ENCODE results near the gene OTUD1. TPM values are rescaled to one million over a fixed set of nuclear protein-coding genes. Genes with fewer than 3 reads are reported as not detected.

Gene OTUD1
- total and polyA plus RNA-seq, 12 donors, result 4.8 to 31.1 (median 15.1) TPM

- no peak for DNase-seq
- TF ChIP-seq POLR2A (IDR thresholded peaks at IDR 0.05) (no peak), CTCF (IDR thresholded peaks at IDR 0.05) (no peak)
- no peak overlapping the region for H3K4me3 ChIP-seq
- no peaks in the 10 kb centered on the region for H3K36me3 ChIP-seq (replicated peaks in 1 of 2)
- H3K9me3 ChIP-seq (replicated peaks in 1 of 3), result no peaks in the 10 kb centered on the region
- no peaks in the 10 kb centered on the region for H3K4me1 ChIP-seq (replicated peaks in 1 of 2)
- intact Hi-C loops (cut with DNase I), result no loop called here
- H3K27me3 ChIP-seq, result no peaks in the 10 kb centered on the region
- H3K27ac ChIP-seq, result no peak overlapping the region
- WGBS, 4 donors, result 69 to 100% (median 96%) methylated on average over 2 of the region's 2 CpGs
These were observed 35.2 kb downstream of the OTUD1 start for GRCh38 chr10:23474081-23474480.

DNA sequence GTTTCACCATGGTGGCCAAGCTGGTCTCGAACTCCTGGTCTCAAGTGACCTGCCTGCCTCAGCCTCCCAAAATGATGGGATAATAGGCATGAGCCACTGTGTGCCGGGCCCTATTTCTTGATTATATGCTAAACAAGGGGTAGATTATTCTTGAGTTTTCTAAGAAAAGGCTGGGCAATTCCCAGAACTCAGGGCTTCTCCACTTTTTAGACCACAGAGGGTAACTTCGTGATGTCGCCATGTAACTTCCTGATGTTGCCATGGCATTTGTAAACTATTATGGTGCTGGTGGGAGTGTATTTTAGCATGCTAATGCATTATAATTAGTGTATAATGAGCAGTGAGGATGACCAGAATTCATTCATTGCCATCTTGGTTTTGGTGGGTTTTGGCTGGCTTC lies 35.8 kb downstream of the OTUD1 start:
- no peak overlapping the region for H3K4me3 ChIP-seq
- H3K9me3 ChIP-seq (replicated peaks in 1 of 3), result no peaks in the 10 kb centered on the region
- no peak for DNase-seq
- no peak overlapping the region for H3K27ac ChIP-seq
- H3K27me3 ChIP-seq, result no peaks in the 10 kb centered on the region
- 84 to 100% (median 98%) methylated on average over 2 to 4 of the region's 4 CpGs for WGBS, 4 donors
- H3K36me3 ChIP-seq (replicated peaks in 1 of 2), result no peaks in the 10 kb centered on the region
- no peaks in the 10 kb centered on the region for H3K4me1 ChIP-seq (replicated peaks in 1 of 2)
- no peak for TF ChIP-seq POLR2A (IDR thresholded peaks at IDR 0.05)
- TF ChIP-seq CTCF (IDR thresholded peaks at IDR 0.05), result no peak
- intact Hi-C loops (cut with DNase I), result no loop called here

DNA sequence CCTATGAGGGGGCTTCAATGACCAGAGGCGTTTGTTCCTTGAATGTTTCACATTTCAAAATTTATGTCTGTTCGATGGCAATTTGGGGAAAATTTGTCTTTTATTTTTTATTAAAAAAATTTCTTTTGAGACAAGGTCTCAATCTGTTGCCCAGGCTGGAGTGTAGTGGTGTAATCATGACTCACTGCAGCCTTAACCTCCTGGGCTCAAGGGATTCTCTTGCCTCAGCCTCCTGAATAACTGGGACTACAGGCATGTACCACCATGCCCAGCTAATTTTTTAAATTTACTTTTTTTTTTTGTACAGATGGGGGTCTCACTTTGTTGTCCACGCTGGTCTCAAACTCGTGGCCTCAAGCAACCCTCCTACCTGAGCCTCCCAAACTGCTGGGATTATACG lies 39.7 kb downstream of the OTUD1 start:
- WGBS, 4 donors, result 84 to 92% (median 91%) methylated on average over 5 of the region's 5 CpGs
- DNase-seq, result no peak
- H3K36me3 ChIP-seq (replicated peaks in 1 of 2), result no peaks in the 10 kb centered on the region
- H3K9me3 ChIP-seq (replicated peaks in 1 of 3), result no peaks in the 10 kb centered on the region
- intact Hi-C loops (cut with DNase I), result no loop called here
- H3K27me3 ChIP-seq, result no peaks in the 10 kb centered on the region
- TF ChIP-seq CTCF (IDR thresholded peaks at IDR 0.05) (no peak), POLR2A (IDR thresholded peaks at IDR 0.05) (no peak)
- no peak overlapping the region for H3K27ac ChIP-seq
- H3K4me3 ChIP-seq, result no peak overlapping the region
- H3K4me1 ChIP-seq (replicated peaks in 1 of 2), result no peaks in the 10 kb centered on the region

- intact Hi-C loops (cut with DNase I), result no loop called here
- no peak for DNase-seq
- Histone ChIP-seq H3K4me1 (replicated peaks in 1 of 2) (no peaks in the 10 kb centered on the region), H3K9me3 (replicated peaks in 1 of 3) (no peaks in the 10 kb centered on the region), H3K27ac (no peak overlapping the region), H3K36me3 (replicated peaks in 1 of 2) (no peaks in the 10 kb centered on the region), H3K27me3 (no peaks in the 10 kb centered on the region), H3K4me3 (no peak overlapping the region)
- TF ChIP-seq CTCF (IDR thresholded peaks at IDR 0.05) (no peak), POLR2A (IDR thresholded peaks at IDR 0.05) (no peak)
- 69 to 86% (median 78%) methylated on average over 3 of the region's 3 CpGs for WGBS, 4 donors
These were observed 41.1 kb downstream of the OTUD1 start for GRCh38 chr10:23479798-23480473.
